GM13977 (cell line): ENCODE results near the gene PRAC2.

ENCODE experiments used
- DNase-seq: peaks from one replicate; pipeline ENCODE4 v3.0.0; 2012; ENCODE audit warnings: low spot score
- CTCF ChIP-seq: IDR thresholded peaks from 2 replicates; pipeline ENCODE4 v1.5.1; 2012; ENCODE audit warnings: mild to moderate bottlenecking, control low read depth; ENCODE audit not compliant: insufficient read depth; ENCODE audit errors: extremely low read depth, missing control alignments
- in situ Hi-C: fragments of 300-500 bp; cut with MboI; formaldehyde crosslinking; loops from one replicate; pipeline ENCODE4 v1.12.0; 2022; ENCODE audit warnings: low sequenced_read_pairs, low pct_unique_long_range_greater_than_20kb, mixed read lengths, inconsistent platforms; ENCODE audit not compliant: unreplicated experiment

PRAC2 gene

GRCh38 chr17:48751172-48751571 is 28.2 kb downstream of the PRAC2 start:
- in situ Hi-C loops = no loop called here
- no peak for TF ChIP-seq CTCF
- no peak for DNase-seq

- TF ChIP-seq CTCF = no peak
- no peak for DNase-seq
- in situ Hi-C loops = no loop called here
Observed at GRCh38 chr17:48751733-48752398, 28.9 kb downstream of the PRAC2 start.

DNA sequence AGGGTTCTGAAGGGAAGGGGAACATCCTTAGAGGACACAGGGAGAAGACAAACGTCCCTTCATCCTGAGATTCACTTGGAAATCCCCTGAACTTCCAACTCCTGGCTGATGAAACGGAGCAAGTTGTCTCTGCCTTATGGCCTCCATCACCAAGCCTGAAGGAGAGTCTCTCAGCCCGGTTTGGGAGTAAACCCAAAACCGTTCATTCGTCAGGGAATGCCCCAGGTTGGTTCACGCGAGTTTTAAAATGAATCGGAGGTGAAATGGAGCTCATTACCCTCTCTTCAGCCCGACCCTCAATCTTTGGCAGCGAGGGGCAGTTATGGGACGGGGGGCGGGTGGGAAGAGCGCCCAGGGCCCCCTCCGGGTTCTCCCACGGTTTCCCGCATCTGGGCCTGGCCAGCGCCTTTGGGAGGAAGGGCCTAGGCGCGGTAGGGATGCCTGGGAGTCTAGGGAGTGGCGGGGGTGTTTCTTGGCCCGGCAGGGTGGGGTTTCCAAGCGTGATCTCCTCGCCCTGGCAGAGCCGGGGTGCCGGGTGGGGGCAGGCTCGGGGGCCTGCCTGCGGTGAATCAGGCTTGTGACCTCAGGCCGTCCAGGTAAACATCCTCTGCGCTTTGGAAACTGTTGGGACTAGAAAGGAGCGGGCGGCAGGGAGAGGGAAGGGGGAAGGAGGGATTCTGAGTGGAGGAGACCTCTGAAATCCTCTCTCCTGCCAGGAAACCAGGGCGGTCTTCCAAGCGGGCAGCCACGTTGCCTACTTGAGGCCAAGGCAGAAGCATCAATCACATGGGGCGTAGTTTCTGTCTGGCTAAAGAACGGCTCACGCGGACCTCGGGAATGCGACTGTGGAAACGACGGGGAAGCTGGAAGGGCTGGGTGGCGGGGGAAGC is 29.7 kb downstream of the PRAC2 start:
- in situ Hi-C loops = no loop called here

GRCh38 chr17:48753794-48754499 is 31.0 kb downstream of the PRAC2 start:
- DNase-seq = no peak
- no peak for TF ChIP-seq CTCF
- in situ Hi-C loops = no loop called here

More for the DNA sequence above, 29.7 kb downstream of the PRAC2 start:
- no peak for TF ChIP-seq CTCF
- no peak for DNase-seq

DNA sequence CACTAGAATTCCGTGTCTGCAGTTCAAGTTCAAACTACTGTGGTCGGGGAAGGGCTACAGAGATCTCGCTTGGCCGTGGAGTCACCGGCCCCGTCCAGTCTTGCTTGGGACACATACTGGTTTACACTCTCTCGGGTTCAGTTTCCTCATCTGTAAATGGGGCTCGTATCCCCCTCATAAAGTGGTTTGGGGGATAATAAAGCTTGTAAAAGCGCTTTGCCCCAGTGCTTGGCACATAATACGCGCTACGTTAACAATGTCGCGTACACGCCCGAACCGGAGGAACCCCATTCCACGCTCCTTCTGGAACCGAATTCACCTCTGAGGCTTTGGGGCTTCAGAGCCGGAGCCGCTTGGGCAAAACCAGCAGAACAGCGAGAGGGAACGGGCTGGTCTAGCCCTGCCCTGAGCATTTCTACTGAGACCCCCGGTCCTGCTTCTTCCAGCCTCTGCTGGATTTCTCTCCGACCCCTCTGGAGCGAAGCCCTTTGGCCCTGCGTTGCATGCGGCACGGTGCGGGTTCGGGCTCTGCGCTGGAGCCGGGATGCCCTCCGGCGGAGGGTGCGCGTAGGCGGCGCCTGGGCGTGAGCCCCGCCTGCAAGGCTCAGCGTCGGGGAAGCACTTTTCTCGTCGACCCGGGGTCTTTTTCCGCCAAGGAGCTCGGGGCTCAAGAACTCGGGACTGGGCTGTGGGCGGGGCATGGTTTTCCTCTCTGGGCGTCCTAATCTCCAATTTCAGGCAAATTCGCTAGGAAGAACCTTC is 31.7 kb downstream of the PRAC2 start:
- TF ChIP-seq CTCF = no peak
- DNase-seq = no peak
- in situ Hi-C loops = no loop called here

DNA sequence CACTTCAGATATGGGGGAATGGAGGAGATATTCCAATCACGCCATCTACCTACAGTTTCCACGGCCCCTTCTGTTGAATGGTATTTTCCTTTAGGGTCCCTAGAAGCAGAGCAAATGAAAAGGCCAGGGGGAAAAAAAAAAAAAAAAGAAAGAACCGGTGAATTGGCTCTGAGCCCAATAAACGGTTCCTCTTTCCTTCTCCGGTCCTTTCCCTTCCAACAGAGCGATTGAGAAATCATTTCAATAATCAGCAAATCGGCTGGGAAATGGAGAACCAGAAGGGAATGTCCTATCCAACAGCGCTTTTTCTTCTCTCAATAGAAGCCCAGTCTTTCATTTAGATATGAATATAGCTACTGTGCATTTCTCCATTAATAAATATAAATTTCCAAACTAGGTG is 32.4 kb downstream of the PRAC2 start:
- no peak for DNase-seq
- TF ChIP-seq CTCF = no peak
- in situ Hi-C loops = no loop called here
